ENCODE results near the gene DNLZ. TPM values are rescaled to one million over a fixed set of nuclear protein-coding genes. Genes with fewer than 3 reads are reported as not detected.
A peak's percentile ranks its signal among the peaks of the same experiment; 100 is the strongest.

Gene DNLZ
- 14.2 and 14.6 TPM in 2 replicates for total RNA-seq
- 5.8 and 7.4 TPM in 2 replicates for polyA plus RNA-seq
- 19.1 and 21.3 TPM in 2 replicates for polyA plus RNA-seq (2012)
- 0.47 and 4.8 TPM in 2 replicates for polyA minus RNA-seq (ENCODE audit: low replicate concordance)

DNA sequence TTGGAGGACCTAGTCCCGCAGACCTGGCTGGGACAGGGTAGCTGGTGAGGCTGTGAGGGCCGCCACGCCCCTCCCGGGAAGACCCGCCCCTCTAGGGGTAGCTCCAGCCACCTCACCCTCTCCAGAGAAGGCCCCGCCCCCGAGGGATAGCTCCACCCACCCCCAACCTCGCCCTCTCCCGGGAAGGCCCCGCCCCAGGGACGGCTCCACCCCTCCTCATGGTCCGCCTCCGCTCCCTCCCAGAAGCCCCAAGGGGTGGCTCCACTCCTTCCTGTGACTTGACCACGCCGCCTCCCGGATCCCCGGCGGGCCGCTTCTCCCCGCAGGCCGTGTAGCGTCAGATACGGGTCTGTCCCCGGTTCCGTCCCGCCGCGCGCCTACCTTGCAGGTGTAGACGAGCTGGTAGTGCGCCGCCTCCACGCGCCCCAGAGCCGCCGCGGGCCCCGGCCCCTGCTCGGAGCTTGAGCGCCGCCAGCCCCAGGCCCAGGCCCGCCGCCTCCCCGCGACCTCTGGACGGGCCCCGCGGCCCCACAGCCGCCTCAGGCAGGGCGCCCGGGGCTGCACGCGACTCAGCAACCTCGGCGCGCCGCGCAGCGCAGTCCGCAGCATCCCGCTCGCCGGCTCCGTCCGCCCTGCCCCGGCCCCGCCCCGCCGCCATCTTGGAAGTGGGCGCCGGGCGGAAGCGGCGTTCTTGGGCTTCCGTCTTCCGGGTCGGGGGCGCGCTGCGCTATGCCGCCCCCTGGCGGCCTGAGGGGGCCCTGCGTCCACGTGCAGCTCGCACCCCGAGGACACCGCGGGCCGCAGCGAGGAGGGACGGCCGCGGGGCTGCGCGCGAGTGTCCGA lies at the start of gene DNLZ:
Gene DNLZ (minus strand): TSS at position 639 of the 843 bp plus-strand sequence. CDS start 30 bp downstream, at position 609.
- H3K9ac ChIP-seq (ENCODE audit: insufficient read depth, low read length) = peak within 1 kb of the TSS; percentile 89
- no peaks in the 10 kb centered on the region for H3K9me3 ChIP-seq (ENCODE audit: control insufficient read depth, insufficient read depth, low read depth, low read length)
- H3K4me1 ChIP-seq (ENCODE audit: control insufficient read depth, extremely low read depth, insufficient read depth, low read length) = peaks cover 21% of the 10 kb centered on the region
- no peaks in the 10 kb centered on the region for H3K27me3 ChIP-seq (ENCODE audit: control insufficient read depth, insufficient read depth, low read length)
- H3K27ac ChIP-seq (ENCODE audit: insufficient read depth, low read length) = peak within 1 kb of the TSS; percentile 68
- H3K4me3 ChIP-seq (replicated peaks in 1 of 4; ENCODE audit: control extremely low read depth in 1 of 4, insufficient read depth in 1 of 4, low read depth in 3 of 4, low read length in 4 of 4) = peak within 1 kb of the TSS; percentile 35 to 71 (median 66)
- no peak within 1 kb of the TSS for H2AFZ ChIP-seq (ENCODE audit: low read length)
- no peaks in the 10 kb centered on the region for H4K20me1 ChIP-seq (ENCODE audit: control insufficient read depth, extremely low read depth, insufficient read depth, low read length)
- TF ChIP-seq, protein P1, sequence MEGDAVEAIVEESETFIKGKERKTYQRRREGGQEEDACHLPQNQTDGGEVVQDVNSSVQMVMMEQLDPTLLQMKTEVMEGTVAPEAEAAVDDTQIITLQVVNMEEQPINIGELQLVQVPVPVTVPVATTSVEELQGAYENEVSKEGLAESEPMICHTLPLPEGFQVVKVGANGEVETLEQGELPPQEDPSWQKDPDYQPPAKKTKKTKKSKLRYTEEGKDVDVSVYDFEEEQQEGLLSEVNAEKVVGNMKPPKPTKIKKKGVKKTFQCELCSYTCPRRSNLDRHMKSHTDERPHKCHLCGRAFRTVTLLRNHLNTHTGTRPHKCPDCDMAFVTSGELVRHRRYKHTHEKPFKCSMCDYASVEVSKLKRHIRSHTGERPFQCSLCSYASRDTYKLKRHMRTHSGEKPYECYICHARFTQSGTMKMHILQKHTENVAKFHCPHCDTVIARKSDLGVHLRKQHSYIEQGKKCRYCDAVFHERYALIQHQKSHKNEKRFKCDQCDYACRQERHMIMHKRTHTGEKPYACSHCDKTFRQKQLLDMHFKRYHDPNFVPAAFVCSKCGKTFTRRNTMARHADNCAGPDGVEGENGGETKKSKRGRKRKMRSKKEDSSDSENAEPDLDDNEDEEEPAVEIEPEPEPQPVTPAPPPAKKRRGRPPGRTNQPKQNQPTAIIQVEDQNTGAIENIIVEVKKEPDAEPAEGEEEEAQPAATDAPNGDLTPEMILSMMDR (conservative IDR thresholded peaks at IDR 0.05 in 1 of 2, IDR thresholded peaks at IDR 0.05 in 1 of 2; ENCODE audit: low read depth in 1 of 2, low read length in 2 of 2) = peak; percentile 56 to 76
- TF ChIP-seq EZH2 (IDR thresholded peaks at IDR 0.05; ENCODE audit: low read length, missing control alignments) = no peak
- H3K36me3 ChIP-seq (ENCODE audit: control insufficient read depth, insufficient read depth, low read length) = peaks cover 4% of the 10 kb centered on the region
- peak; percentile 89 to 95 for DNase-seq (ENCODE audit: low read depth in 2 of 2)
- H3K79me2 ChIP-seq (ENCODE audit: control insufficient read depth, insufficient read depth, low read length) = no peaks in the 10 kb centered on the region
- H3K4me2 ChIP-seq (ENCODE audit: extremely low read depth, insufficient read depth, low read length) = peak within 1 kb of the TSS; percentile 75

DNA sequence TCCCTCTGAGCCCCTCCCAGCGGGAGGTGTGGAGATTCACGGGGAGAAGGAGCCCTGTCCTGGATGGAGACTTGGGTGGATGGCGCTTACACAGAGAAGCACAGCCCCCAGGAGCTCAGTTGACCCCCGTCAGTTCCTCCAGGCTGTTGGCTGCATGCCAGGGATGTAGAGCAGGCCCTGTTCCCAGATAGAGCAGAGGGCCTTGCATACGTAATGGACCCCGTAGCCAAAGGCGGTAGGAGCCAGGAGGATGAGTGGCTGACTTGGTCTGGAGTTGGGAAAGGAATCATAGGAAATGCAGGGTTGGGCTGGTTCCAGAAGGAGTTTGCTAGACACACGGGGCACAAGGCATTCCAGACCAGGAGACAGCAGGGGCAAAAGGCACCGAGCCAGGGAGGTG lies 49.4 kb upstream of the DNLZ start:
- Histone ChIP-seq H3K36me3 (ENCODE audit: control insufficient read depth, insufficient read depth, low read length) (peaks cover 29% of the 10 kb centered on the region), H3K4me2 (ENCODE audit: extremely low read depth, insufficient read depth, low read length) (no peak overlapping the region), H3K4me1 (ENCODE audit: control insufficient read depth, extremely low read depth, insufficient read depth, low read length) (peaks cover 11% of the 10 kb centered on the region), H3K79me2 (ENCODE audit: control insufficient read depth, insufficient read depth, low read length) (peaks cover 43% of the 10 kb centered on the region), H2AFZ (ENCODE audit: low read length) (no peak overlapping the region), H3K9me3 (ENCODE audit: control insufficient read depth, insufficient read depth, low read depth, low read length) (no peaks in the 10 kb centered on the region), H3K9ac (ENCODE audit: insufficient read depth, low read length) (no peak overlapping the region), H4K20me1 (ENCODE audit: control insufficient read depth, extremely low read depth, insufficient read depth, low read length) (no peaks in the 10 kb centered on the region), H3K4me3 (replicated peaks in 1 of 4; ENCODE audit: control extremely low read depth in 1 of 4, insufficient read depth in 1 of 4, low read depth in 3 of 4, low read length in 4 of 4) (no peak overlapping the region), H3K27me3 (ENCODE audit: control insufficient read depth, insufficient read depth, low read length) (no peaks in the 10 kb centered on the region), H3K27ac (ENCODE audit: insufficient read depth, low read length) (no peak overlapping the region)
- peak in 1 of 2 donors; percentile 31 for DNase-seq (ENCODE audit: low read depth in 2 of 2)
- no peak for TF ChIP-seq EZH2 (IDR thresholded peaks at IDR 0.05; ENCODE audit: low read length, missing control alignments)
- TF ChIP-seq, protein P1 (conservative IDR thresholded peaks at IDR 0.05 in 1 of 2, IDR thresholded peaks at IDR 0.05 in 1 of 2; ENCODE audit: low read depth in 1 of 2, low read length in 2 of 2) = no peak

DNA sequence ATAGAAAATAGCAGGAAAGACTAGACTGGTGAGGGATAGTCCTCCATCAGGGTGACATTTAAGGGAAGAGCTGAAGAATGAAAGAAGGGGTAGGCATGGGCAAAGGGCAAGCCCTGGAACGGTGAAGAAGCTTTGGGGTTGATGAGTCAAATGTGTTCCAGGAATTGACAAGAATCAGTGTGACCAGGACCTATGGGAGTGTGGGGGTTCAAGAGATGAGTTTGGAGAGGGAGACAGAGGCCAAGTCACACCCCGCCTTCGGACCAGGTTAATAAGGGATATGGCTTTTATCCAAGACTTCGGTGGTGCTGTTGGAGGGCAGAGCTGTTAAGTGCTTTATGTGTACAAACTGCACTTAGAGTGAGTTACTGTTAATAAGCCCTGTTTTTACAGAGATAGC lies 47.8 kb upstream of the DNLZ start:
- H3K4me2 ChIP-seq (ENCODE audit: extremely low read depth, insufficient read depth, low read length) = peak overlapping the region; percentile 93
- peaks cover 43% of the 10 kb centered on the region for H3K79me2 ChIP-seq (ENCODE audit: control insufficient read depth, insufficient read depth, low read length)
- no peaks in the 10 kb centered on the region for H3K9me3 ChIP-seq (ENCODE audit: control insufficient read depth, insufficient read depth, low read depth, low read length)
- no peak overlapping the region for H2AFZ ChIP-seq (ENCODE audit: low read length)
- TF ChIP-seq, protein P1 (conservative IDR thresholded peaks at IDR 0.05 in 1 of 2, IDR thresholded peaks at IDR 0.05 in 1 of 2; ENCODE audit: low read depth in 1 of 2, low read length in 2 of 2) = no peak
- TF ChIP-seq EZH2 (IDR thresholded peaks at IDR 0.05; ENCODE audit: low read length, missing control alignments) = no peak
- no peaks in the 10 kb centered on the region for H4K20me1 ChIP-seq (ENCODE audit: control insufficient read depth, extremely low read depth, insufficient read depth, low read length)
- H3K36me3 ChIP-seq (ENCODE audit: control insufficient read depth, insufficient read depth, low read length) = peaks cover 28% of the 10 kb centered on the region
- peak overlapping the region; percentile 96 for H3K27ac ChIP-seq (ENCODE audit: insufficient read depth, low read length)
- peak overlapping the region; percentile 79 to 99 (median 98) for H3K4me3 ChIP-seq (replicated peaks in 1 of 4; ENCODE audit: control extremely low read depth in 1 of 4, insufficient read depth in 1 of 4, low read depth in 3 of 4, low read length in 4 of 4)
- peaks cover 11% of the 10 kb centered on the region for H3K4me1 ChIP-seq (ENCODE audit: control insufficient read depth, extremely low read depth, insufficient read depth, low read length)
- DNase-seq (ENCODE audit: low read depth in 2 of 2) = no peak
- H3K27me3 ChIP-seq (ENCODE audit: control insufficient read depth, insufficient read depth, low read length) = no peaks in the 10 kb centered on the region
- H3K9ac ChIP-seq (ENCODE audit: insufficient read depth, low read length) = peak overlapping the region; percentile 95

Data from fibroblast of lung (primary cell).